Stimulated activated CD8-positive, alpha-beta memory T cell treated with anti-CD3 and anti-CD28 coated beads, Interleukin-12 subunit alpha, Interleukin-12 subunit beta, amount 100 ng/mL, for 4 hours (primary cell): Measurements from ENCODE around the gene THOC6.
"Not testable (repeated sequence)": the region's sequence is repeated elsewhere in the genome, so short reads cannot be mapped to it uniquely, and the experiment has no call there.

ENCODE experiments used
- DNase-seq: peaks from one replicate; pipeline ENCODE4 v3.0.0-alpha.2; 2020; ENCODE audit warnings: low read depth

THOC6 gene

GRCh38 chr16:3072148-3072547 is 48.3 kb downstream of the THOC6 start:
- not testable (repeated sequence) for DNase-seq

- DNase-seq: not testable (repeated sequence)
These were observed 48.9 kb downstream of the THOC6 start for GRCh38 chr16:3072576-3073263.

- no peak for DNase-seq
These were observed 49.6 kb downstream of the THOC6 start for GRCh38 chr16:3073448-3073847.

- DNase-seq: peak; percentile 53
These were observed 51.2 kb downstream of the THOC6 start for GRCh38 chr16:3074860-3075522.

GRCh38 chr16:3075523-3075915 is 51.7 kb downstream of the THOC6 start:
- DNase-seq: no peak

- not testable (repeated sequence) for DNase-seq
These were observed 52.1 kb downstream of the THOC6 start for GRCh38 chr16:3075946-3076345.

GRCh38 chr16:3076577-3076976 is 52.7 kb downstream of the THOC6 start:
- no peak for DNase-seq
